Inflammatory macrophage (primary cell): ENCODE data around the gene FMNL2.

Source experiments
- DNase-seq, 2 donors: peaks; one replicate each; pipeline ENCODE4 v3.0.0-alpha.2; 2020 to 2022

The FMNL2 gene

DNA sequence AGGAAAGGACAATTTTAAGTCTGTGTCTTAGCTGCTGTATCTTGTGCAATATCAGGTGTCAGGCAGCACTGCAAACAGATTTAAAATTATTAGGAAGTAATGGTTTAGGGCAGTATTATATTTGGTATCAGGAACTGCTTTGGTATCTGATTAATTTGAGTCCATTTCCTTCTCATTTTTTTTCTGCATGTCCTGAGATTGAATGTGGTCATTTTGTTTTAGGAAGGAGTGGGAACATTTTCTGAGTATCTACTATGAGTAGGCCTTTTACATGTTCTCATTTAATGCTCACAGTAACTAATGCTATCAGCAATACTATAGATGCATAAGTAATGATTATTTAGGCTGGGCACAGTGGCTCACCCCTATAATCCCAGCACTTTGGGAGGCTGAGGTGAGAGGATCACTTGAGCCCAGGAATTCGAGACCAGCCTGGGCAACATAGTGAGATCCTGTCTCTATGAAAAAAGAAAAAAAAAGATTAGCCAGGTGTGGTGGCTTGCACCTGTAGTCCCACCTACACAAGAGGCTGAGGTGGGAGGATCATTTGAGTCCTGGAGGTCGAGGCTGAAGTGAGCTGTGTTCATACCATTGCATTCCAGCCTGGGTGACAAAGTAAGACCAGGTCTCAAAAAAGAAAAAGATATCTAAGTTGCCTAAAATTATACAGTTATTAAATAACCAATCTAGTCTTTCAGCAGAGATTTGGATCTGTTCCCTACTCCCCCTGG, 4.7 kb downstream of the FMNL2 start:
- DNase-seq: peak; percentile 19 to 58

- DNase-seq: no peak
Measured at GRCh38 chr2:152342259-152343046, 7.5 kb downstream of the FMNL2 start.

DNA sequence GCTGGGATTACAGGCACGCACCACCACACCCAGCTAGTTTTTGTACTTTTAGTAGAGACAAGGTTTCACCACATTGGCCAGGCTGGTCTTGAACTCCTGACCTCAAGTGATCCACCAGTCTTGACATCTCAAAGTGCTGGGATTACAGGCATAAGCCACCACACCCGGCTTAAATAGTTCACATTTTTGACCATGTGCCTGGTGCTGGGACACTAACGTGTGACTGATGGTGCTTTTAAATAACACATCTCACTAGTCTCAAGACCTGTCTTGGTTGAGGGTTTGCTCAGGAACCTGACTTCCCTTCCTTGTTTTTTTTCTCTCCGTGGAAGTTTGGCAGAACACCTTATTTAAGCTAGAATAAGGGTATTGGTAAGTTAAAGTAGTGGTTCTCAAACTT, 8.5 kb downstream of the FMNL2 start:
- no peak for DNase-seq

- DNase-seq: no peak
Measured at GRCh38 chr2:152344579-152345195, 9.7 kb downstream of the FMNL2 start.

DNA sequence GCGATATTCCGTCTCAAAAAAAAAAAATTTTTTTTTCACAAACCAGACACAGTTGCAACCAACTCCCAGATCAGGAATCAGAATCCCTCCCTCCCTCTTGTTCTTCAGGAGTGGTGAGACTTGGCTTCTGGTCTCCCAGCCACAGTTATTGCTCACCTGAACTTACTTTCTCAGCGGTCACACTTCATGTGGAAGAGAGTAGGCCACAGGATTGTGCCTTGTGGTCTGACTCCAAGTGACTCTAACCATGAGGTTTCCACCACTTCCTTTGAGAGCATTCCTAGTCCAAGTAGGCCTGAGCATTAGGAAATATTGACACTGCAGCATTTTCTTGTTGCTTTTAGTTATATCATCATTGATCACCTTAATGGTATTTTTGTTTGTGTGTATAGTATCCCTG, 12.1 kb downstream of the FMNL2 start:
- peak in 1 of 2 donors; percentile 17 for DNase-seq

DNA sequence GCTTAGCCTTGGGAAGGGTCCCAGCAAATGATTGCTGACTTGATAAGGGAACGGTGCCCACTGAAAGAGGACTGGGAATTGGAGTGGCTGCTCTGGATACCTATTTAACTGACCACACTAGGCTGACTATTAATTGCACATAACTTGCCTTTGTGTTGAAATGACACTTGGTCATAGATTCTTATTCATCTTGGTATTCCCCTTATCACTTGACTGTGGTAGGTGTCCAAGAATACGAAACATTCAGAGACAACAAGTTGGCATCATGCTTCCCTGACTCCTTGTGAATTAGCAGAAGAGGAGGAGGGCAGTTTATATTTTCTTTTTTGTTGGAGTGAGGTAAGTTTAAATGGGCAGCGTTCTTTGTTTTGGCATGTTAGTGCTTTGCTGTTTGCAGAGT, 13.4 kb downstream of the FMNL2 start:
- DNase-seq: peak; percentile 49 to 65

DNA sequence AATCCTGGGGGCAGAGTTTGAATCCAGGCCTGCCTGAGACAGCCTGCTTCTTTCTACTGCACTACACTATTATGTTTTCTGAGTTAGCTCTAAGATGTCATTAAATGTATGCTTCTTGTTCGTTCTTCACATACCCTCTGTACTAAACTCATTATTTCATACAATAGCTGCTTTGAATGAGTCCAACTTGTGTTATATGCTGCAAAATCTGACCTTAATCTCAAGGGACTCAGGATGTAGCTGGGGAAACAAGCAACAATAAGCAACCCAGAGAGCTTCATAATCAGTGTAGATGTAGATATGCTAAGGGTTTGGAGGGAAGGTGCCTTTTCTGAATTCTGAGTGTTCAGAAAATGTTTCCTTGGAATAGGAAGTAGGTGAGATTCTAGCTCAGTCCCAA, 14.4 kb downstream of the FMNL2 start:
- DNase-seq: no peak

GRCh38 chr2:152350155-152350679, 15.2 kb downstream of the FMNL2 start:
- DNase-seq: no peak

- no peak for DNase-seq
Measured at GRCh38 chr2:152352616-152353015, 17.6 kb downstream of the FMNL2 start.

- no peak for DNase-seq
Measured at GRCh38 chr2:152353364-152353763, 18.4 kb downstream of the FMNL2 start.

DNA sequence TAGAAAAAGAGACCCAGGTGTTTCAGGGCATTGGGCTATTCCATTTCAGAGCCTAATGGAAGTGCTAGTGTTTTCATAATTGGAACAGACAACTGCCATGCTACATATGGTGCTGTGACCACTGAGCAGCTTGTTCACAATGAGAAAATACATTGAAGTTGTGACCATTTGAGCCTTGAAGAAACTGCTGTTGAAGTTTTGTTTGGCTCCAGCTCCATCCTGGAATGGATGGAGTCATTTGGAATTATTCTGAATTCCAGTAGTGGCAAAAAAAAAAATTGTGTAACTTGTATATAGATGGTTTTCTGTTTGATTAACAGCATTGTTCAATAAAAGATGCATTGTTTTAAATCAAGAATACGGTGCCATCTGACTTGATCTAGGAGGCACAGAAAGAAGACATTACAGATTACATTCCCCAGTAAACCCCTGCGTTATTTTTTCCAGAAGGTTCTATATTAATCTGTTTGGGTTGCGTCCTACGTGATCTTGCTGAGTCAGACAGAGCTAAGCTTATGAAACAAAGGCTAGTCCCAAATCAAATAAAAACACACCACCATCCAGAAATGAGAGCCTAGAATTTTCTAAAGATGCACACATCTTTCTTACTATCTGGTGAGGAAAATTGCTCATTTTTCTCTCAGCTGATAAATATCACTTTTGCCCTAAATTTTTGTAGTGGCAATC, 19.2 kb downstream of the FMNL2 start:
- DNase-seq: no peak

DNA sequence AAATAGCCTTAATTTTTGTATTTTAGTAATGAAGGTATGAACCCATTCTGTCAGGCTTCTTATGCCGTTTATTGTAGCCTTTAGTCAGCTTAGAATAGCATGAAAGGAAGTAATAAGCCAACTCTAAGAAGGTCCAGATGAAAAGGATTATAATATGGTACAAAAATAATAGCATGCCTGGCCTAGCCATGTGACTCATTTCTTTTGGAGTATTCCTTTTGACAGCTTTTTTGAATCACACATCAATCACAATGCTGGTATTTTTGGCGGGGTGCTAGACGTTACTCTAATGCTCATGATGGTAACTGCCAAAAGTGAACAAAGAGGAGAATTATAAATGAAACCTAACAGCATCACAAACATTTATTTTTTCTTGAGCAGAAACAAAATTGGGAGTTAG, 19.9 kb downstream of the FMNL2 start:
- DNase-seq: no peak

- no peak for DNase-seq
Measured at GRCh38 chr2:152355409-152355831, 20.4 kb downstream of the FMNL2 start.

DNA sequence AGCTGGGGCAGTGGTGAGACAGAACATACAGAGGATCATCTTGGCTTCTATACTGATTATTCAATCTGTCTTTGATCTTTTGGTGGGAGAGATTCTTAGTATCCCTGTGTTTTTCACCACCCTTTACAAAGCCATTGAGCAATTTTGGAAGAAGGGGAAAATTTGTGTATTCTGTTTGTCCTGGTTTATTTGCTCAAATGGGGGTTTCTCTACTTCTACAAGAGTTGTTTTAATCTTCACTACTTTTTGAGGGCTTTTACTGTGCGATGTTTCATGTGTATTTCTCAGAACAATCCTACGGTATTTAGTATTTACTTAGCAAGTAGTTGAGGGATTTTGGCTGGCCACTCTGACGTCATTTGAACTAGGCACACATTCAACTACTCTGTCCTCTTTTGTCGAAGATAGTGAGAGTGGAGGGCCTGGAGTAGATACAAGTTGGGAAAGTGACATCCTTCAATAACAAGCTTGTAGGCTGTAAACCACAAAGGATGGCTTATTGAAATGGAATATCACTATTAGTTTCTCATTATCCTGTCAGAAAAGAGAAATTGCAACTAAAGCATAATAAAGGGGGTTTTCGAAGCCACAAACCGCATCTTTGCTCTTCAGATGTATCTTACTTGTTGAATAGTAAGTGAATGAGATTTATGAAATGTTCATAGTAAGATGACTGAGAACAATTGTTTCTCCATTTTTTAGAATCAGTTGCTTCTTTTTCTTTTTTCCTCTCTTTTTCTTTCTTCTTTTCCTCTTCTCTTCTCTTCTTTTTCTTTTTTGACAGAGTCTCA, 24.8 kb downstream of the FMNL2 start:
- no peak for DNase-seq

DNA sequence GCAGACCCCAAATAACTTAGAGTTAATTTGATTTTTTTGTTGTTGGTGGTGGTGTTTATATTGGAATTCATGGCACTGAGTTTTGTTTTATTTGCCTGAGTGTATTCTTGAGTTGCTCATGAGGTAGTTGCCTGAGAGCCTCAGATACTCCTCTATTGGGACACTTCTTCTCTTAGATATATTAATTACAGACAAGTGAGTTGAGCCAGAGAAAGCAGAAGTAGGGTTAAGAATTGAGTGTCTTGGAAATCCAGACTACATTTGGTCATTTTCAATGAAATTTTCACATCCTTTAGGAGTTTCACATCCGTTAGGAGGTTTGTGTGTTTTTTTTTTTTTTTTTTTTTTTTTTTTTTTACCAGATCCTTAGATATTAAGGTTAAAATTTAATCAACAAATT, 29.0 kb downstream of the FMNL2 start:
- DNase-seq: peak in 1 of 2 donors; percentile 66

DNA sequence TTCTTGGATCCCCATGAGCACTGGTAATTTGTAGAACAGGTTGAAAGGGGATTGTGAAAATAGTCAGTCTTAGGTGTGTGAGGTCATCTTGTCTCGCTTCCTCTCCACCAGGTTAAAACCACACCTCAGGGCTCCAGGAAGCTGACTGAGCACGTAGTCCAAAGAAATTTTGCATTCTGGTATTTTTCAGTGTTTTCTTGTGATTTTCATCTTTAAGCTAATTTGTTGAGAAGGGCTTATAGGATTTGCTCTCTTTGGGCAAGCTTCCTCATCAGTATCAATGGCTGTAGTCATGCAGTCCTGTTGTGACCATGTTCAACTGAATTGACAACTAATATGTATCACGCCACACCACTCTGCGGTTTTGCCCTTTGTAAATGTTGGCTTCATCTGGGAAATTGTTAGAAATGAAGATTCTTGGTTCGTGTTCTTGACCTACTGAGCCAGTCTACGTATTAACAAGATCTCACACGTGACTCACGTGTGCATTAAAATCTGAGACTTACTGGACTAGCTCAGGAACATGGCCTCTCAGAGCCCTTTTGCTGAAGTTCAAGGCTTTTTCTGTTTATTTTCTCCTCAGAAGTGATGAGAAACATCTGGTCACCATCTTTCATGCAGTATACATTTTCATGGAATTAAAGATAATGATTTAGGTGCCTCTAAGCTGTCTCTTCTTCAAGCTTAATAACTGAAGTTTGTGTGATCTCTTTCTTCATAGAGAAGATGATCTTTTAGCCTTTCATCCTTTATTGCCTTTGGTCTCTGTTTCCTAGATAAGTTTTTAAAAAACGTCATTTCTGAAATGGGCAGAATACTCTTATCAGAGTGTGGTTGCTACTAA, 32.8 kb downstream of the FMNL2 start:
- DNase-seq: no peak

DNA sequence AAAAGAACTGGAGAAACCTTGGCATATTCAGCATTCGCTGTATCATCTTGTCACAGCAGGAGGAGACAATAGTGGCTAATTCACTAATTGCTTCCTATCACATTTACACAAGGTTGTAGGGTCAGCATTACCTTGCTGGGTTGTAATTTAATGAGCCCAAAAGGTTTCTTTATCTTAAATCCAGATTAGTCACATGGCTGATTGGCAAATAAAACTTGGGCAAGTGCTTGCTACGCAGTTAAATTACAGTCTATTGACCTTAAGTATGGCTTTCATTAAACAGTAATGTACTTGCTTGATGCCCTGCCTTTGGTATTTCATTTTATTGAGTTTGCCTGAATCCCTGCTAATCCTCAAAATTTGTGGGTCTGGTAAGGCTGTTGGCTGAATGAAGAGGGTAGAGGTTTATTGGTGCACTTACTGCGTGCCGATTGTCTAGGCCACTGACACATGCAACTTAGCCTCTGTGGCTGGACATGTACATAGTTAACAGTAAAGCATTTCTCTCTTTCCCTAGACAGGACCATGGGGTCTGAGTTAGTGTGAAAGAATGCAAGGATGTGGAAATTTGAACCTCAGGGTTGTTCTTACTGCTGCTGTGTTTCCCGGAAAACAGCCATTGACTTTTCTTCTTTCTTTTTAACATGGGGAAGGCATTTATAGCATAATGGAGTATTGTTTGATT, 34.3 kb downstream of the FMNL2 start:
- DNase-seq: no peak

DNA sequence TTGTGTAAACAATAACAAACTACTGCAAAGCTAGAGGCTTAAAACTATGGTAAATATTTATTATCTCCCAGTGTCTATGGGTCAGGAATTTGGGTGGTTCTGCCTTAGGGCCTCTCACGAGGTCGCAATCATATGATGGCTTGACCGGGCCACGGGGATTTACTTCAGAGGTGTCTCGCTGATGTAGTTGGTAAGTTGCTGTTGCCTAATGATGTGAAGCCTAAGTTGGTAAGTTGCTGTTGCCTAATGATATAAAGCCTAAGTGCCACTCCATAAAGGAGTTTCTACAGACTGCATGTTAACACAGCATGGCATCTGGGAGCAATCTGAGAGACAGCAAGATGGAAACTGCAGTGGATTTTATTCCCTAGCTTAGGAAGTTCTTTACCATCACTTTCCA, 35.8 kb downstream of the FMNL2 start:
- no peak for DNase-seq

DNA sequence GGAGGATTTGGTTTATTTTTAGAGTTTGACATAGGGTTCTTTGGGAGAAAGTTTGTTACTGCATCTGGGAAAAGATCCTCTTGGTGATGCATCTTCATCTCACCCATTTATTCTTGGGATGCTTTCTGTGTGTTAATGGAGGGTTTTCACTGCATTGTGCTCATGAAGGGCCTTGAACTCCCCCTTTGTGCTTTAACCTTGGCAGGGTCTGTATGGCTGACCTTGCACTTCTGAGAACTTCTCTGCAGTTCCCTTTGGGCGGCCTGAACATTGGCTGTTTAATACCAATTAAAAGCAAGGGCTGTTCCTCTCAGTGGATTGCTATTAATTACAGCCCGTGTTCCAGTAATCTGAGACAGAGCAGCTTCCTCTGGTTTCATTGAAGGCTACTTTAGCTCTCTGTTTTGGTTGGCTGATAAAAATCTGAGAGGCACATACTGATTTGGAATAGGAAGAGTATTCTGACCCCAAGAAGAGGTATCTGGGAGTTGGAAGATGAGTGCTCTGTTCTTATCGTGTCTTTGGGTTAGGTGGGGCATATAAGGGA, 37.5 kb downstream of the FMNL2 start:
- DNase-seq: no peak

DNA sequence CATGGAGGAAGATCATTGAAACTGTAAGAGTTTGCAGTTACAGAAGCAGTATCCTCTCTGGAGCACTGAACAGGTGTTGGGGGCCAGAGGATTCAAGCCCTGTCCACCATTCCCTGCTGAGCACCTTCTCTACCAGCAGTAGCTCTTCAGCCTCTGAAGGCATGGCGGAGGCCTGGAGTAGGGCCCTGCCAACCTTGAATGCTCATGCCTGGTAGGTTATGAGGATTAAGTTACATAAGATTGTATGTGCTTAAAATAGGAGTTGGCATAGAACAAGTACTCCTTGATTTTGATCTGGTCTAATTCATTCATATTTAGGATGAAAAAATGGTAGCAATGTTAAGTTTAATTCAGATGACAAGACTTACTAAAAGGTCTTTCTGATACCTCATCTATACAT, 40.2 kb downstream of the FMNL2 start:
- DNase-seq: no peak
